Measurements from ENCODE around the gene SNAP23. TPM values are rescaled to one million over a fixed set of nuclear protein-coding genes. Genes with fewer than 3 reads are reported as not detected.

The SNAP23 gene
- total and polyA plus RNA-seq, 2 of the 8 experiments (the other 6 are each of a cell fraction or from before 2014, with no cell fraction given), result 58.0 to 72.8 TPM

GRCh38 chr15:42490291-42490670, 5.2 kb upstream of the SNAP23 start:
- no peak overlapping the region for H2AK5ac ChIP-seq (ENCODE audit: low read depth, low read length)
- no peak overlapping the region for H3K56ac ChIP-seq (replicated peaks; ENCODE audit: insufficient read length, low read depth, low read length)
- peaks cover 0 to 3% of the 10 kb centered on the region in 2 experiments for H4K20me1 ChIP-seq (replicated peaks in 1 of 2; ENCODE audit: control insufficient read depth in 1 of 2, insufficient read depth in 2 of 2, low read length in 2 of 2)
- peak overlapping the region; percentile 72 to 88 (median 82) for H3K4me3 ChIP-seq (ENCODE audit: extremely low read depth in 1 of 4, insufficient read depth in 2 of 4, low read depth in 3 of 4, low read length in 4 of 4)
- WGBS, 2 experiments (ENCODE audit: extremely low coverage in 1 of 2, insufficient coverage in 1 of 2, insufficient read length in 1 of 2, insufficient replicate concordance in 2 of 2, low coverage in 1 of 2, low lambda C conversion rate in 2 of 2, missing lambda C conversion rate in 1 of 2), result 9% methylated on average over 11 of the region's 11 CpGs; no CpG with 5 or more reads in 1 of the 2 experiments
- H3K79me2 ChIP-seq (ENCODE audit: control insufficient read depth in 1 of 2, insufficient read depth in 2 of 2, low read length in 2 of 2), result peaks cover 0 to 18% of the 10 kb centered on the region in 2 experiments; a peak in 3 of 4 replicates
- no peak overlapping the region for H3K14ac ChIP-seq (ENCODE audit: insufficient read length)
- no peak overlapping the region for H3K4ac ChIP-seq (replicated peaks; ENCODE audit: insufficient read length, low read depth, low read length)
- H2BK15ac ChIP-seq (ENCODE audit: low read length), result no peak overlapping the region
- no peak for FAIRE-seq
- no peak overlapping the region for H4K8ac ChIP-seq (ENCODE audit: extremely low read depth, insufficient read depth, low read length)
- no peaks in the 10 kb centered on the region; the same call in 1 of the 2 replicates for H3K79me1 ChIP-seq (ENCODE audit: low read depth, low read length)
- no peak overlapping the region for H3K18ac ChIP-seq (ENCODE audit: extremely low read depth, low read length)
- no peaks in the 10 kb centered on the region for H3K27me3 ChIP-seq (replicated peaks in 1 of 4; ENCODE audit: control insufficient read depth in 3 of 4, extremely low read depth in 1 of 4, insufficient read depth in 3 of 4, low read length in 3 of 4)
- peaks cover 0 to 5% (median 1%) of the 10 kb centered on the region in 4 experiments; a peak in 3 of 7 replicates for H3K4me1 ChIP-seq (replicated peaks in 1 of 4; ENCODE audit: control insufficient read depth in 3 of 4, insufficient read depth in 4 of 4, low read length in 3 of 4)
- peak overlapping the region; percentile 96 for H2AFZ ChIP-seq (ENCODE audit: low read length)
- H2BK20ac ChIP-seq (ENCODE audit: low read length), result no peak overlapping the region
- H3K9me3 ChIP-seq (ENCODE audit: insufficient read depth in 2 of 2, low read depth in 1 of 2, low read length in 1 of 2), result no peaks in the 10 kb centered on the region
- DNase-seq (ENCODE audit: low read depth in 1 of 2, low spot score in 2 of 2), result no peak
- peak overlapping the region; percentile 71 to 79 for H3K4me2 ChIP-seq (ENCODE audit: insufficient read depth in 1 of 2, low read depth in 2 of 2, low read length in 2 of 2)
- ChIA-PET POLR2A (ENCODE audit: partially characterized antibody) (interaction anchor here (0.9 to 1.5 kb wide), 6 partner anchors 11 to 133 kb away, joined by 3 to 6 read pairs (median 4); no protein-coding TSS in a partner anchor), CTCF (ENCODE audit: partially characterized antibody) (interaction anchor here (0.8 to 1.7 kb wide), 4 partner anchors 9 to 71 kb away, joined by 3 to 4 read pairs (median 4); no protein-coding TSS in a partner anchor)
- no peak overlapping the region for H4K91ac ChIP-seq (replicated peaks; ENCODE audit: insufficient read length, low read length)
- H3K36me3 ChIP-seq (ENCODE audit: control insufficient read depth in 2 of 4, insufficient read depth in 4 of 4, low read length in 3 of 4), result no peaks in the 10 kb centered on the region; a peak in 1 of 8 replicates
- H3K23me2 ChIP-seq (ENCODE audit: low read depth, low read length), result peaks cover 7% of the 10 kb centered on the region; the same call in 1 of the 2 replicates
- H2BK120ac ChIP-seq (replicated peaks; ENCODE audit: low read depth, low read length), result no peak overlapping the region
- H3K23ac ChIP-seq (ENCODE audit: insufficient read length), result no peak overlapping the region
- no peak overlapping the region for H2BK12ac ChIP-seq (ENCODE audit: low read depth, low read length)
- H4K5ac ChIP-seq (ENCODE audit: insufficient read length, low read depth, low read length), result peak overlapping the region; percentile 52
- H3K9ac ChIP-seq (replicated peaks in 1 of 4; ENCODE audit: extremely low read depth in 1 of 4, low read depth in 3 of 4, low read length in 3 of 4), result peak overlapping the region; percentile 56 to 77 (median 76)
- H2BK5ac ChIP-seq (ENCODE audit: low read depth, low read length), result 0 out of 2 replicates have a peak overlapping the region, but pooled peaks have one; percentile 20
- H3K27ac ChIP-seq (ENCODE audit: low read depth, low read length), result no peak overlapping the region
- TF ChIP-seq TBP (IDR thresholded peaks at IDR 0.05; ENCODE audit: low read depth, low read length) (no peak), POLR2AphosphoS5 (IDR thresholded peaks at IDR 0.05; ENCODE audit: low read depth, low read length) (no peak), JUND (IDR thresholded peaks at IDR 0.05; ENCODE audit: low read length) (no peak), ATF2 (IDR thresholded peaks at IDR 0.05; ENCODE audit: low read length) (no peak), KDM1A (IDR thresholded peaks at IDR 0.05; ENCODE audit: borderline replicate concordance, low read length) (no peak), CBX5 (IDR thresholded peaks at IDR 0.05; ENCODE audit: low read depth, low read length) (no peak), POU5F1 (IDR thresholded peaks at IDR 0.05; ENCODE audit: low read depth, low read length) (no peak), NANOG (IDR thresholded peaks at IDR 0.05; ENCODE audit: insufficient read depth, low read depth, low read length, poor library complexity, severe bottlenecking) (no peak), TAF1 (IDR thresholded peaks at IDR 0.05; ENCODE audit: low read depth, low read length) (no peak), CREB1 (IDR thresholded peaks at IDR 0.05) (no peak), FOSL1 (IDR thresholded peaks at IDR 0.05; ENCODE audit: insufficient read depth, low read depth, low read length) (no peak), HDAC6 (IDR thresholded peaks at IDR 0.05; ENCODE audit: low read depth, low read length) (no peak), POLR2A (IDR thresholded peaks at IDR 0.05; ENCODE audit: control extremely low read depth in 1 of 2, low read depth in 2 of 2, low read length in 2 of 2) (no peak), TCF12 (IDR thresholded peaks at IDR 0.05; ENCODE audit: low read depth, low read length) (no peak)

Measured in H1 (cell line).